ENCODE results near the gene IFNL3. TPM values are rescaled to one million over a fixed set of nuclear protein-coding genes. Genes with fewer than 3 reads are reported as not detected.

The IFNL3 gene
- total and polyA plus RNA-seq, 2 experiments from 2014 or later = not detected

- DNase-seq = no peak
These were observed 49.8 kb downstream of the IFNL3 start for GRCh38 chr19:39194832-39195542.

GRCh38 chr19:39193803-39194202 lies 51.0 kb downstream of the IFNL3 start:
- Histone ChIP-seq H4K20me1 (ENCODE audit: insufficient read depth) (no peaks in the 10 kb centered on the region), H3K9me2 (ENCODE audit: insufficient read depth) (no peaks in the 10 kb centered on the region), H3K4me2 (ENCODE audit: unreplicated experiment) (no peak overlapping the region), H3K27me3 (replicated peaks; ENCODE audit: insufficient read depth) (peaks cover 37% of the 10 kb centered on the region), H3K79me2 (ENCODE audit: insufficient read depth) (no peaks in the 10 kb centered on the region), H3K27ac (no peak overlapping the region), H3K9me3 (ENCODE audit: low read depth) (no peaks in the 10 kb centered on the region), H3K9ac (no peak overlapping the region), H3K4me3 (no peak overlapping the region), H3K36me3 (ENCODE audit: low read depth) (no peaks in the 10 kb centered on the region), H3K4me1 (ENCODE audit: insufficient read depth) (no peaks in the 10 kb centered on the region; the same call in 1 of the 2 replicates), H2AFZ (no peak overlapping the region), H3F3A (ENCODE audit: insufficient read depth) (no peaks in the 10 kb centered on the region)
- DNase-seq = no peak
- in situ Hi-C loops (cut with MboI) = no loop called here
- 2 to 3% methylated on average over 7 to 8 of the region's 8 CpGs for WGBS, 2 experiments (ENCODE audit: low coverage in 1 of 2, low lambda C conversion rate in 2 of 2, missing lambda C conversion rate in 2 of 2)
- TF ChIP-seq EZH2 (IDR thresholded peaks at IDR 0.05; ENCODE audit: insufficient read depth, poor library complexity, severe bottlenecking) = no peak
- TF ChIP-seq EZH2phosphoT487 (IDR thresholded peaks at IDR 0.05; ENCODE audit: insufficient read depth, low read depth) = no peak

More at GRCh38 chr19:39194832-39195542, 49.8 kb downstream of the IFNL3 start:
- no peak overlapping the region for H3K4me3 ChIP-seq
- H3F3A ChIP-seq (ENCODE audit: insufficient read depth) = no peaks in the 10 kb centered on the region
- no peaks in the 10 kb centered on the region; the same call in 1 of the 2 replicates for H3K4me1 ChIP-seq (ENCODE audit: insufficient read depth)
- peaks cover 37% of the 10 kb centered on the region for H3K27me3 ChIP-seq (replicated peaks; ENCODE audit: insufficient read depth)
- H3K9me3 ChIP-seq (ENCODE audit: low read depth) = no peaks in the 10 kb centered on the region
- WGBS, 2 experiments (ENCODE audit: low coverage in 1 of 2, low lambda C conversion rate in 2 of 2, missing lambda C conversion rate in 2 of 2) = 38 to 41% methylated on average over 9 of the region's 9 CpGs
- no peaks in the 10 kb centered on the region for H3K36me3 ChIP-seq (ENCODE audit: low read depth)
- no peaks in the 10 kb centered on the region for H4K20me1 ChIP-seq (ENCODE audit: insufficient read depth)
- no peaks in the 10 kb centered on the region for H3K9me2 ChIP-seq (ENCODE audit: insufficient read depth)
- no peak for TF ChIP-seq EZH2phosphoT487 (IDR thresholded peaks at IDR 0.05; ENCODE audit: insufficient read depth, low read depth)
- TF ChIP-seq EZH2 (IDR thresholded peaks at IDR 0.05; ENCODE audit: insufficient read depth, poor library complexity, severe bottlenecking) = no peak
- H3K27ac ChIP-seq = no peak overlapping the region
- no peak overlapping the region for H2AFZ ChIP-seq
- no peak overlapping the region for H3K4me2 ChIP-seq (ENCODE audit: unreplicated experiment)
- H3K9ac ChIP-seq = no peak overlapping the region
- in situ Hi-C loops (cut with MboI) = no loop called here
- no peaks in the 10 kb centered on the region for H3K79me2 ChIP-seq (ENCODE audit: insufficient read depth)

Other genes starting within 250 kb of the IFNL3 start
- 0.54 and 2.8 TPM in 2 replicates for gene FBXO27, start 212.5 kb downstream of the IFNL3 start, total RNA-seq (2014; rRNA removed; shearing (Covaris generic))
- 2.1 and 4.0 TPM in 2 replicates for gene FBXO27, start 212.5 kb downstream of the IFNL3 start, polyA plus RNA-seq (2016; fragmentation: Nextera tagmentation; extraction: Ambion mirVana)
- not detected in 2 replicates for gene ACP7, start 160.6 kb downstream of the IFNL3 start, total RNA-seq (2014; rRNA removed; shearing (Covaris generic))
- 0.30 and 0.47 TPM in 2 replicates for gene ACP7, start 160.6 kb downstream of the IFNL3 start, polyA plus RNA-seq (2016; fragmentation: Nextera tagmentation; extraction: Ambion mirVana)
- gene PAK4, start 119.2 kb downstream of the IFNL3 start, total RNA-seq (2014; rRNA removed; shearing (Covaris generic)) = 6.8 and 10.9 TPM in 2 replicates
- 20.1 and 21.1 TPM in 2 replicates for gene PAK4, start 119.2 kb downstream of the IFNL3 start, polyA plus RNA-seq (2016; fragmentation: Nextera tagmentation; extraction: Ambion mirVana)
- not detected in 2 replicates for gene NCCRP1, start 48.0 kb downstream of the IFNL3 start, total RNA-seq (2014; rRNA removed; shearing (Covaris generic))
- not detected in 2 replicates for gene NCCRP1, start 48.0 kb downstream of the IFNL3 start, polyA plus RNA-seq (2016; fragmentation: Nextera tagmentation; extraction: Ambion mirVana)
- not detected in 2 replicates for gene SYCN, start 40.7 kb downstream of the IFNL3 start, total RNA-seq (2014; rRNA removed; shearing (Covaris generic))
- not detected in 2 replicates for gene SYCN, start 40.7 kb downstream of the IFNL3 start, polyA plus RNA-seq (2016; fragmentation: Nextera tagmentation; extraction: Ambion mirVana)
- not detected in 2 replicates for gene IFNL4, start 3.9 kb upstream of the IFNL3 start, total RNA-seq (2014; rRNA removed; shearing (Covaris generic))
- not detected in 2 replicates for gene IFNL4, start 3.9 kb upstream of the IFNL3 start, polyA plus RNA-seq (2016; fragmentation: Nextera tagmentation; extraction: Ambion mirVana)
- gene IFNL2, start 23.4 kb upstream of the IFNL3 start, total RNA-seq (2014; rRNA removed; shearing (Covaris generic)) = not detected in 2 replicates
- gene IFNL2, start 23.4 kb upstream of the IFNL3 start, polyA plus RNA-seq (2016; fragmentation: Nextera tagmentation; extraction: Ambion mirVana) = not detected in 2 replicates
- gene IFNL1, start 51.4 kb upstream of the IFNL3 start, total RNA-seq (2014; rRNA removed; shearing (Covaris generic)) = not detected in 2 replicates
- not detected in 2 replicates for gene IFNL1, start 51.4 kb upstream of the IFNL3 start, polyA plus RNA-seq (2016; fragmentation: Nextera tagmentation; extraction: Ambion mirVana)
- gene LRFN1, start 75.9 kb upstream of the IFNL3 start, total RNA-seq (2014; rRNA removed; shearing (Covaris generic)) = not detected in 2 replicates
- gene LRFN1, start 75.9 kb upstream of the IFNL3 start, polyA plus RNA-seq (2016; fragmentation: Nextera tagmentation; extraction: Ambion mirVana) = 0.10 TPM in 1 of 2 replicates, not detected in the other
- not detected in 2 replicates for gene GMFG, start 91.0 kb upstream of the IFNL3 start, total RNA-seq (2014; rRNA removed; shearing (Covaris generic))
- 1.1 and 2.2 TPM in 2 replicates for gene GMFG, start 91.0 kb upstream of the IFNL3 start, polyA plus RNA-seq (2016; fragmentation: Nextera tagmentation; extraction: Ambion mirVana)
- gene SAMD4B, start 97.4 kb upstream of the IFNL3 start, total RNA-seq (2014; rRNA removed; shearing (Covaris generic)) = 71.9 and 87.1 TPM in 2 replicates
- gene SAMD4B, start 97.4 kb upstream of the IFNL3 start, polyA plus RNA-seq (2016; fragmentation: Nextera tagmentation; extraction: Ambion mirVana) = 64.8 and 66.7 TPM in 2 replicates
- gene PAF1, start 146.1 kb upstream of the IFNL3 start, total RNA-seq (2014; rRNA removed; shearing (Covaris generic)) = 45.3 and 51.2 TPM in 2 replicates
- gene PAF1, start 146.1 kb upstream of the IFNL3 start, polyA plus RNA-seq (2016; fragmentation: Nextera tagmentation; extraction: Ambion mirVana) = 44.2 and 44.5 TPM in 2 replicates
- 27.7 and 29.6 TPM in 2 replicates for gene MED29, start 146.4 kb upstream of the IFNL3 start, total RNA-seq (2014; rRNA removed; shearing (Covaris generic))
- 34.9 and 39.2 TPM in 2 replicates for gene MED29, start 146.4 kb upstream of the IFNL3 start, polyA plus RNA-seq (2016; fragmentation: Nextera tagmentation; extraction: Ambion mirVana)
- gene ZFP36, start 161.8 kb upstream of the IFNL3 start, total RNA-seq (2014; rRNA removed; shearing (Covaris generic)) = 7.0 and 13.9 TPM in 2 replicates
- 86.2 and 86.6 TPM in 2 replicates for gene ZFP36, start 161.8 kb upstream of the IFNL3 start, polyA plus RNA-seq (2016; fragmentation: Nextera tagmentation; extraction: Ambion mirVana)
- 12.0 and 17.5 TPM in 2 replicates for gene PLEKHG2, start 167.7 kb upstream of the IFNL3 start, total RNA-seq (2014; rRNA removed; shearing (Covaris generic))
- 12.2 and 13.5 TPM in 2 replicates for gene PLEKHG2, start 167.7 kb upstream of the IFNL3 start, polyA plus RNA-seq (2016; fragmentation: Nextera tagmentation; extraction: Ambion mirVana)
- 91.2 and 136 TPM in 2 replicates for gene RPS16, start 190.9 kb upstream of the IFNL3 start, total RNA-seq (2014; rRNA removed; shearing (Covaris generic))
- gene RPS16, start 190.9 kb upstream of the IFNL3 start, polyA plus RNA-seq (2016; fragmentation: Nextera tagmentation; extraction: Ambion mirVana) = 542 and 556 TPM in 2 replicates
- gene SUPT5H, start 200.6 kb upstream of the IFNL3 start, total RNA-seq (2014; rRNA removed; shearing (Covaris generic)) = 76.5 and 87.4 TPM in 2 replicates
- gene SUPT5H, start 200.6 kb upstream of the IFNL3 start, polyA plus RNA-seq (2016; fragmentation: Nextera tagmentation; extraction: Ambion mirVana) = 121 and 125 TPM in 2 replicates
- gene TIMM50, start 235.8 kb upstream of the IFNL3 start, total RNA-seq (2014; rRNA removed; shearing (Covaris generic)) = 66.7 and 70.8 TPM in 2 replicates
- 82.0 and 89.4 TPM in 2 replicates for gene TIMM50, start 235.8 kb upstream of the IFNL3 start, polyA plus RNA-seq (2016; fragmentation: Nextera tagmentation; extraction: Ambion mirVana)

Data from GM23248 (cell line).